GM12891 (cell line): ENCODE data around the gene CCDC178.

Experiments
- DNase-seq: peaks from one replicate; pipeline ENCODE4 v3.0.0; 2011; ENCODE audit warnings: low spot score; ENCODE audit not compliant: insufficient read length
- FAIRE-seq: peaks from 2 replicates; lab custom pipeline; 2011; peaks lifted over from hg19 to GRCh38; lab: Jason Lieb, UNC
- PAX5 ChIP-seq: IDR thresholded peaks from 2 replicates; pipeline ENCODE4 v1.6.1; 2011; ENCODE audit warnings: low read length, moderate library complexity, mild to moderate bottlenecking; ENCODE audit not compliant: insufficient read depth, severe bottlenecking
- POLR2A ChIP-seq: IDR thresholded peaks from 2 replicates; pipeline ENCODE4 v1.6.1; 2011; ENCODE audit warnings: low read depth, low read length, control low read depth
- POLR2AphosphoS5 ChIP-seq: IDR thresholded peaks from 2 replicates; pipeline ENCODE4 v1.6.1; 2011; ENCODE audit warnings: low read depth, low read length, control low read depth
- POU2F2 ChIP-seq: IDR thresholded peaks from 2 replicates; pipeline ENCODE4 v1.6.1; 2011; ENCODE audit warnings: low read depth, mild to moderate bottlenecking, control low read depth, low read length, moderate library complexity
- SPI1 ChIP-seq: IDR thresholded peaks from 2 replicates; pipeline ENCODE4 v1.6.1; 2011; ENCODE audit warnings: low read depth, low read length, control low read depth
- TAF1 ChIP-seq: IDR thresholded peaks from 2 replicates; pipeline ENCODE4 v1.6.1; 2011; ENCODE audit warnings: low read depth, low read length, control low read depth

Gene CCDC178

GRCh38 chr18:32906506-32907310 is 533.8 kb downstream of the CCDC178 start:
- DNase-seq (no peak), FAIRE-seq (no peak)
- TF ChIP-seq SPI1 (peak; percentile 48; the same call in 1 of the 2 replicates), POLR2A (no peak)

- DNase-seq (no peak), FAIRE-seq (no peak)
- TF ChIP-seq POU2F2: no peak
- TF ChIP-seq PAX5: no peak
- no peak for TF ChIP-seq SPI1
- no peak for TF ChIP-seq POLR2AphosphoS5
- no peak for TF ChIP-seq TAF1
- no peak for TF ChIP-seq POLR2A
Measured at GRCh38 chr18:32905651-32906050, 534.9 kb downstream of the CCDC178 start.

GRCh38 chr18:32902568-32903330 is 537.8 kb downstream of the CCDC178 start:
- no peak for TF ChIP-seq POLR2AphosphoS5
- TF ChIP-seq TAF1: no peak
- no peak for TF ChIP-seq SPI1
- no peak for TF ChIP-seq PAX5
- TF ChIP-seq POU2F2: no peak
- TF ChIP-seq POLR2A: no peak
- DNase-seq (no peak), FAIRE-seq (no peak)

GRCh38 chr18:32899819-32900218 is 540.7 kb downstream of the CCDC178 start:
- TF ChIP-seq POU2F2: no peak
- no peak for TF ChIP-seq SPI1
- no peak for TF ChIP-seq PAX5
- TF ChIP-seq POLR2AphosphoS5: no peak
- no peak for TF ChIP-seq TAF1
- TF ChIP-seq POLR2A: no peak
- FAIRE-seq: no peak
- no peak for DNase-seq

- FAIRE-seq: no peak
- TF ChIP-seq POLR2AphosphoS5 (no peak), POLR2A (no peak), TAF1 (no peak), SPI1 (no peak)
- DNase-seq: no peak
Measured at GRCh38 chr18:32896776-32897547, 543.6 kb downstream of the CCDC178 start.

- DNase-seq: no peak
- TF ChIP-seq POLR2A: no peak
- TF ChIP-seq POU2F2: no peak
- no peak for TF ChIP-seq SPI1
- TF ChIP-seq PAX5: no peak
- TF ChIP-seq TAF1: no peak
- TF ChIP-seq POLR2AphosphoS5: no peak
Measured at GRCh38 chr18:32893915-32894314, 546.6 kb downstream of the CCDC178 start.

GRCh38 chr18:32891797-32892196 is 548.7 kb downstream of the CCDC178 start:
- DNase-seq (no peak), FAIRE-seq (no peak)
- TF ChIP-seq SPI1 (no peak), POU2F2 (no peak), PAX5 (no peak), POLR2AphosphoS5 (no peak), TAF1 (no peak), POLR2A (no peak)

More at GRCh38 chr18:32893915-32894314, 546.6 kb downstream of the CCDC178 start:
- FAIRE-seq: no peak

GRCh38 chr18:32891130-32891529 is 549.4 kb downstream of the CCDC178 start:
- FAIRE-seq (no peak), DNase-seq (no peak)
- TF ChIP-seq SPI1 (peak; percentile 23; the same call in 1 of the 2 replicates), POU2F2 (no peak)

GRCh38 chr18:32889615-32890593 is 550.6 kb downstream of the CCDC178 start:
- no peak for FAIRE-seq
- TF ChIP-seq SPI1 (no peak), POLR2A (no peak), POLR2AphosphoS5 (no peak), PAX5 (no peak), TAF1 (no peak), POU2F2 (no peak)
- DNase-seq: no peak
